ENCODE data around the gene OBSCN. TPM values are rescaled to one million over a fixed set of nuclear protein-coding genes. Genes with fewer than 3 reads are reported as not detected.
"Not testable (repeated sequence)": the region's sequence is repeated elsewhere in the genome, so short reads cannot be mapped to it uniquely, and the experiment has no call there.

The OBSCN gene
- total RNA-seq, 1 donor from 2014 or later = 5.1 TPM

- TF ChIP-seq EZH2 (IDR thresholded peaks at IDR 0.05) (no peak), EZH2phosphoT487 (IDR thresholded peaks at IDR 0.05) (no peak)
- TF ChIP-seq, protein P1, sequence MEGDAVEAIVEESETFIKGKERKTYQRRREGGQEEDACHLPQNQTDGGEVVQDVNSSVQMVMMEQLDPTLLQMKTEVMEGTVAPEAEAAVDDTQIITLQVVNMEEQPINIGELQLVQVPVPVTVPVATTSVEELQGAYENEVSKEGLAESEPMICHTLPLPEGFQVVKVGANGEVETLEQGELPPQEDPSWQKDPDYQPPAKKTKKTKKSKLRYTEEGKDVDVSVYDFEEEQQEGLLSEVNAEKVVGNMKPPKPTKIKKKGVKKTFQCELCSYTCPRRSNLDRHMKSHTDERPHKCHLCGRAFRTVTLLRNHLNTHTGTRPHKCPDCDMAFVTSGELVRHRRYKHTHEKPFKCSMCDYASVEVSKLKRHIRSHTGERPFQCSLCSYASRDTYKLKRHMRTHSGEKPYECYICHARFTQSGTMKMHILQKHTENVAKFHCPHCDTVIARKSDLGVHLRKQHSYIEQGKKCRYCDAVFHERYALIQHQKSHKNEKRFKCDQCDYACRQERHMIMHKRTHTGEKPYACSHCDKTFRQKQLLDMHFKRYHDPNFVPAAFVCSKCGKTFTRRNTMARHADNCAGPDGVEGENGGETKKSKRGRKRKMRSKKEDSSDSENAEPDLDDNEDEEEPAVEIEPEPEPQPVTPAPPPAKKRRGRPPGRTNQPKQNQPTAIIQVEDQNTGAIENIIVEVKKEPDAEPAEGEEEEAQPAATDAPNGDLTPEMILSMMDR (IDR thresholded peaks at IDR 0.05) = no peak
- Mint-ChIP-seq H3K4me1 (no peaks in the 10 kb centered on the region), H3K27me3 (ENCODE audit: insufficient read depth, low read depth) (no peaks in the 10 kb centered on the region), H3K36me3 (peaks cover 61% of the 10 kb centered on the region), H3K9me3 (peaks cover 30% of the 10 kb centered on the region), H3K27ac (no peak overlapping the region), H3K4me3 (no peak overlapping the region)
- peaks cover 11% of the 10 kb centered on the region for H3K36me3 ChIP-seq
- no peaks in the 10 kb centered on the region for H3F3A ChIP-seq (ENCODE audit: low read depth)
- no peaks in the 10 kb centered on the region for H3K27me3 ChIP-seq
- no peaks in the 10 kb centered on the region for H3K9me3 ChIP-seq (ENCODE audit: low read depth)
- H2AFZ ChIP-seq (replicated peaks) = no peak overlapping the region
- H3K27ac ChIP-seq = no peak overlapping the region
- no peak overlapping the region for H3K4me3 ChIP-seq
- no peaks in the 10 kb centered on the region for H4K20me1 ChIP-seq (ENCODE audit: low read depth)
- no peak overlapping the region for H3K9ac ChIP-seq
- H3K4me2 ChIP-seq = no peak overlapping the region
- DNase-seq (ENCODE audit: low spot score) = no peak
- H3K79me2 ChIP-seq (ENCODE audit: low read depth) = no peaks in the 10 kb centered on the region
- H3K4me1 ChIP-seq = no peaks in the 10 kb centered on the region
These were observed 41.9 kb downstream of the OBSCN start for GRCh38 chr1:228249513-228250305.

DNA sequence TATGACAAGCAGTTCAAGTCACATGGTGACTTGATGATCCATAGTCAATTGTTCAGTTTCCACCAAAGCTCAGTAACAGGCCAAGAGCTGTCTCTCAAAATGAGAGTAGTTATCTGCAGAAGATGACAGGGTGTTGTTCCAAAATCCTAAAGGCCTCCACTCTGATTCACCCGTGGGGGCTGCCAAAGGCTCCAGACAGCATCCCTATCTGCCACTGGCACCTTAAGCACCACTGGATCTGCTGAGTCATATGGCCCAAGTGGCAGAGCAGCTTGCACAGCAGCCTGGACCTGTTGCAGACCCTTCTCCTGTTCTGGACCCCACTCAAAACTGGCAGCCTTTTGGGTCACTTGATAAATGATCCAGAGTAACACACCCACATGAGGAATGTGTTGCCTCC, 44.6 kb downstream of the OBSCN start:
- H3K27ac Mint-ChIP-seq; H4K20me1 ChIP-seq (ENCODE audit: low read depth); H3K9ac ChIP-seq; H3K36me3 ChIP-seq; H3K4me3 ChIP-seq; H3K4me3 Mint-ChIP-seq; H3K79me2 ChIP-seq (ENCODE audit: low read depth); DNase-seq (ENCODE audit: low spot score); H2AFZ ChIP-seq (replicated peaks); H3F3A ChIP-seq (ENCODE audit: low read depth); H3K27me3 ChIP-seq; H3K27me3 Mint-ChIP-seq (ENCODE audit: insufficient read depth, low read depth); H3K4me2 ChIP-seq; H3K9me3 ChIP-seq (ENCODE audit: low read depth); H3K4me1 ChIP-seq; H3K27ac ChIP-seq; H3K4me1 Mint-ChIP-seq: not testable (repeated sequence)
- Mint-ChIP-seq H3K36me3 (peaks cover 51% of the 10 kb centered on the region), H3K9me3 (peaks cover 15% of the 10 kb centered on the region)

GRCh38 chr1:228256626-228257375, 49.0 kb downstream of the OBSCN start:
- no peak overlapping the region for H2AFZ ChIP-seq (replicated peaks)
- H3K9ac ChIP-seq = no peak overlapping the region
- H4K20me1 ChIP-seq (ENCODE audit: low read depth) = no peaks in the 10 kb centered on the region
- Mint-ChIP-seq H3K4me3 (no peak overlapping the region), H3K36me3 (peaks cover 46% of the 10 kb centered on the region), H3K4me1 (no peaks in the 10 kb centered on the region), H3K27me3 (ENCODE audit: insufficient read depth, low read depth) (no peaks in the 10 kb centered on the region), H3K27ac (no peak overlapping the region), H3K9me3 (peaks cover 21% of the 10 kb centered on the region)
- H3F3A ChIP-seq (ENCODE audit: low read depth) = no peaks in the 10 kb centered on the region
- H3K79me2 ChIP-seq (ENCODE audit: low read depth) = no peaks in the 10 kb centered on the region
- no peaks in the 10 kb centered on the region for H3K9me3 ChIP-seq (ENCODE audit: low read depth)
- DNase-seq (ENCODE audit: low spot score) = no peak
- H3K27ac ChIP-seq = no peak overlapping the region
- no peaks in the 10 kb centered on the region for H3K27me3 ChIP-seq
- H3K4me3 ChIP-seq = no peak overlapping the region
- no peak for TF ChIP-seq EZH2 (IDR thresholded peaks at IDR 0.05)
- TF ChIP-seq, protein P1 (IDR thresholded peaks at IDR 0.05) = no peak
- no peak for TF ChIP-seq EZH2phosphoT487 (IDR thresholded peaks at IDR 0.05)
- no peaks in the 10 kb centered on the region for H3K4me1 ChIP-seq
- no peaks in the 10 kb centered on the region for H3K36me3 ChIP-seq
- no peak overlapping the region for H3K4me2 ChIP-seq

- no peaks in the 10 kb centered on the region for H3K36me3 ChIP-seq
- no peaks in the 10 kb centered on the region for H4K20me1 ChIP-seq (ENCODE audit: low read depth)
- no peak for DNase-seq (ENCODE audit: low spot score)
- H3K9ac ChIP-seq = no peak overlapping the region
- H3F3A ChIP-seq (ENCODE audit: low read depth) = no peaks in the 10 kb centered on the region
- no peaks in the 10 kb centered on the region for H3K9me3 ChIP-seq (ENCODE audit: low read depth)
- Mint-ChIP-seq H3K27ac (no peak overlapping the region), H3K9me3 (peaks cover 24% of the 10 kb centered on the region), H3K4me1 (no peaks in the 10 kb centered on the region), H3K4me3 (no peak overlapping the region), H3K36me3 (peaks cover 39% of the 10 kb centered on the region), H3K27me3 (ENCODE audit: insufficient read depth, low read depth) (no peaks in the 10 kb centered on the region)
- no peak overlapping the region for H2AFZ ChIP-seq (replicated peaks)
- no peak overlapping the region for H3K4me2 ChIP-seq
- no peak overlapping the region for H3K4me3 ChIP-seq
- no peaks in the 10 kb centered on the region for H3K4me1 ChIP-seq
- TF ChIP-seq EZH2 (IDR thresholded peaks at IDR 0.05) (no peak), EZH2phosphoT487 (IDR thresholded peaks at IDR 0.05) (no peak)
- TF ChIP-seq, protein P1 (IDR thresholded peaks at IDR 0.05) = no peak
- no peak overlapping the region for H3K27ac ChIP-seq
- no peaks in the 10 kb centered on the region for H3K79me2 ChIP-seq (ENCODE audit: low read depth)
- no peaks in the 10 kb centered on the region for H3K27me3 ChIP-seq
These were observed 50.6 kb downstream of the OBSCN start for GRCh38 chr1:228258486-228258885.
